HG03097 (cell line): ENCODE data around the gene TSEN34.
A peak's percentile ranks its signal among the peaks of the same experiment; 100 is the strongest.
"Not testable (repeated sequence)": the region's sequence is repeated elsewhere in the genome, so short reads cannot be mapped to it uniquely, and the experiment has no call there.

Experiments
- ATAC-seq: cut with Tn5 transposase; IDR thresholded peaks from one replicate; pipeline ENCODE4 v1.9.1; 2021; ENCODE audit not compliant: unreplicated experiment, low FRiP score

The TSEN34 gene

GRCh38 chr19:54183431-54183830, 7.7 kb upstream of the TSEN34 start:
- ATAC-seq, result no peak

- ATAC-seq, result no peak
Observed at GRCh38 chr19:54186351-54186750, 4.8 kb upstream of the TSEN34 start.

- ATAC-seq, result no peak
Observed at GRCh38 chr19:54186934-54187381, 4.2 kb upstream of the TSEN34 start.

- no peak for ATAC-seq
Observed at GRCh38 chr19:54188215-54188871, 2.8 kb upstream of the TSEN34 start.

- ATAC-seq, result peak; percentile 10
Observed at GRCh38 chr19:54189145-54189734, 1.9 kb upstream of the TSEN34 start, which contains the start of gene MBOAT7. Gene MBOAT7 (minus strand): TSS chr19:54189580. CDS start chr19:54188508, 1,072 bp downstream.

- peak; percentile 47 for ATAC-seq
Observed at GRCh38 chr19:54189735-54190502, 1.2 kb upstream of the TSEN34 start.

- peak; percentile 48 for ATAC-seq
Observed at GRCh38 chr19:54190503-54191010, 551 bp upstream of the TSEN34 start.

- ATAC-seq, result no peak
Observed at GRCh38 chr19:54191811-54192453, 824 bp downstream of the TSEN34 start.

GRCh38 chr19:54193011-54193410, 1.9 kb downstream of the TSEN34 start:
- ATAC-seq, result no peak

- ATAC-seq, result not testable (repeated sequence)
Observed at GRCh38 chr19:54194463-54194862, 3.4 kb downstream of the TSEN34 start.

GRCh38 chr19:54196536-54196935, 5.4 kb downstream of the TSEN34 start:
- no peak for ATAC-seq

GRCh38 chr19:54197121-54197520, 6.0 kb downstream of the TSEN34 start:
- ATAC-seq, result no peak

GRCh38 chr19:54199401-54199800, 8.3 kb downstream of the TSEN34 start:
- ATAC-seq, result no peak

- ATAC-seq, result no peak
Observed at GRCh38 chr19:54201172-54201701, 10.1 kb downstream of the TSEN34 start.

- no peak for ATAC-seq
Observed at GRCh38 chr19:54201980-54202379, 10.9 kb downstream of the TSEN34 start.

GRCh38 chr19:54203151-54203611, 12.1 kb downstream of the TSEN34 start:
- ATAC-seq, result no peak

- ATAC-seq, result no peak
Observed at GRCh38 chr19:54204767-54205468, 13.8 kb downstream of the TSEN34 start.

GRCh38 chr19:54206030-54206830, 15.1 kb downstream of the TSEN34 start:
- ATAC-seq, result no peak

GRCh38 chr19:54206831-54207177, 15.7 kb downstream of the TSEN34 start:
- ATAC-seq, result no peak
